Progenitor cell of endocrine pancreas (in vitro differentiated cells): Measurements from ENCODE around the gene ACVR1C. TPM values are rescaled to one million over a fixed set of nuclear protein-coding genes. Genes with fewer than 3 reads are reported as not detected.
"Not testable (repeated sequence)": the region's sequence is repeated elsewhere in the genome, so short reads cannot be mapped to it uniquely, and the experiment has no call there.

ENCODE experiments used
- DNase-seq: peaks from one replicate; pipeline ENCODE4 v3.0.0; 2021; ENCODE audit warnings: low spot score; ENCODE audit not compliant: unreplicated experiment
- H3K27ac Mint-ChIP-seq: 2 replicates; pipeline ENCODE4 v1.8.0; 2021; ENCODE audit warnings: mild to moderate bottlenecking, moderate library complexity, mixed read lengths
- H3K27me3 Mint-ChIP-seq: 2 replicates; pipeline ENCODE4 v1.8.0; 2021; ENCODE audit warnings: mixed read lengths
- H3K36me3 Mint-ChIP-seq: 2 replicates; pipeline ENCODE4 v1.8.0; 2022; ENCODE audit warnings: mixed read lengths; ENCODE audit not compliant: insufficient read depth
- H3K4me1 Mint-ChIP-seq: 2 replicates; pipeline ENCODE4 v1.8.0; 2021; ENCODE audit warnings: low read depth, mixed read lengths
- H3K4me3 Mint-ChIP-seq: 2 replicates; pipeline ENCODE4 v1.8.0; 2021; ENCODE audit warnings: low read depth, mild to moderate bottlenecking, moderate library complexity, mixed read lengths
- H3K9me3 Mint-ChIP-seq: 2 replicates; pipeline ENCODE4 v1.8.0; 2021; ENCODE audit warnings: low read depth, mixed read lengths
- total RNA-seq: library from RNA; stranded (reverse); gene quantifications from 2 replicates; pipeline ENCODE4 v1.2.1, GENCODE V29; 2021
- TF ChIP-seq, protein P1 (sequence below): fragments of 200-600 bp; sonication (generic); IDR thresholded peaks from one replicate; pipeline ENCODE4 v1.5.0; 2021; ENCODE audit warnings: antibody characterized with exemption, mild to moderate bottlenecking; ENCODE audit not compliant: unreplicated experiment

ACVR1C gene
- total RNA-seq, 1 donor from 2014 or later = 2.4 TPM

- TF ChIP-seq, protein P1, sequence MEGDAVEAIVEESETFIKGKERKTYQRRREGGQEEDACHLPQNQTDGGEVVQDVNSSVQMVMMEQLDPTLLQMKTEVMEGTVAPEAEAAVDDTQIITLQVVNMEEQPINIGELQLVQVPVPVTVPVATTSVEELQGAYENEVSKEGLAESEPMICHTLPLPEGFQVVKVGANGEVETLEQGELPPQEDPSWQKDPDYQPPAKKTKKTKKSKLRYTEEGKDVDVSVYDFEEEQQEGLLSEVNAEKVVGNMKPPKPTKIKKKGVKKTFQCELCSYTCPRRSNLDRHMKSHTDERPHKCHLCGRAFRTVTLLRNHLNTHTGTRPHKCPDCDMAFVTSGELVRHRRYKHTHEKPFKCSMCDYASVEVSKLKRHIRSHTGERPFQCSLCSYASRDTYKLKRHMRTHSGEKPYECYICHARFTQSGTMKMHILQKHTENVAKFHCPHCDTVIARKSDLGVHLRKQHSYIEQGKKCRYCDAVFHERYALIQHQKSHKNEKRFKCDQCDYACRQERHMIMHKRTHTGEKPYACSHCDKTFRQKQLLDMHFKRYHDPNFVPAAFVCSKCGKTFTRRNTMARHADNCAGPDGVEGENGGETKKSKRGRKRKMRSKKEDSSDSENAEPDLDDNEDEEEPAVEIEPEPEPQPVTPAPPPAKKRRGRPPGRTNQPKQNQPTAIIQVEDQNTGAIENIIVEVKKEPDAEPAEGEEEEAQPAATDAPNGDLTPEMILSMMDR = no peak
- H3K27me3 Mint-ChIP-seq = no peaks in the 10 kb centered on the region
- no peaks in the 10 kb centered on the region for H3K4me1 Mint-ChIP-seq
- no peak for DNase-seq
- H3K36me3 Mint-ChIP-seq = no peaks in the 10 kb centered on the region
- no peaks in the 10 kb centered on the region for H3K9me3 Mint-ChIP-seq
- no peak overlapping the region for H3K27ac Mint-ChIP-seq
- H3K4me3 Mint-ChIP-seq = no peak overlapping the region
Measured at GRCh38 chr2:157538064-157538463, 90.6 kb downstream of the ACVR1C start.

DNA sequence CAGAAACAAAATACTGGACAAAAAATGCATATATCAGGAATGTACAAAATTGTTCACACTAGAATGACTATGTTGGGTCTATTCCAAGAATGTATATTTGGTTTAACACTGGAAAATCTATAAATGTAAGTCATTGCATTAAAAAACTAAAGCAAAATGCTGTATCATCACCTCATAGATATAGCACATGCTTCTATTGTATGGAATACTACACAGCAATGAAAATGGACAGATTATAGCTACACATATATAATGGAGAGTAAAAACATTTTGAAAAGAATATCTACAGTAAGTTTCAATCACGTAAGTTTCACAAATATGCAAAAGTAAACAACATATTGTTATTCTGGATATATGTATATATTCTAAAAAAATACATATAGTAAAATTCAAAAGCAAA lies 91.8 kb downstream of the ACVR1C start:
- Mint-ChIP-seq H3K4me1 (no peaks in the 10 kb centered on the region), H3K27ac (no peak overlapping the region), H3K9me3 (no peaks in the 10 kb centered on the region), H3K27me3 (no peaks in the 10 kb centered on the region), H3K4me3 (no peak overlapping the region), H3K36me3 (no peaks in the 10 kb centered on the region)
- DNase-seq = no peak
- TF ChIP-seq, protein P1 = no peak

- no peak overlapping the region for H3K27ac Mint-ChIP-seq
- H3K4me1 Mint-ChIP-seq = no peaks in the 10 kb centered on the region
- H3K9me3 Mint-ChIP-seq = no peaks in the 10 kb centered on the region
- TF ChIP-seq, protein P1 = no peak
- no peaks in the 10 kb centered on the region for H3K36me3 Mint-ChIP-seq
- H3K27me3 Mint-ChIP-seq = no peaks in the 10 kb centered on the region
- DNase-seq = no peak
- H3K4me3 Mint-ChIP-seq = no peak overlapping the region
Measured at GRCh38 chr2:157528963-157529751, 99.5 kb downstream of the ACVR1C start.

GRCh38 chr2:157526070-157526469 lies 102.6 kb downstream of the ACVR1C start:
- no peak for DNase-seq
- no peaks in the 10 kb centered on the region for H3K36me3 Mint-ChIP-seq
- no peaks in the 10 kb centered on the region for H3K27me3 Mint-ChIP-seq
- no peaks in the 10 kb centered on the region for H3K4me1 Mint-ChIP-seq
- no peak overlapping the region for H3K27ac Mint-ChIP-seq
- no peaks in the 10 kb centered on the region for H3K9me3 Mint-ChIP-seq
- H3K4me3 Mint-ChIP-seq = no peak overlapping the region
- TF ChIP-seq, protein P1 = no peak

GRCh38 chr2:157523270-157524247 lies 105.1 kb downstream of the ACVR1C start:
- Mint-ChIP-seq H3K4me1 (no peaks in the 10 kb centered on the region), H3K9me3 (no peaks in the 10 kb centered on the region)

DNA sequence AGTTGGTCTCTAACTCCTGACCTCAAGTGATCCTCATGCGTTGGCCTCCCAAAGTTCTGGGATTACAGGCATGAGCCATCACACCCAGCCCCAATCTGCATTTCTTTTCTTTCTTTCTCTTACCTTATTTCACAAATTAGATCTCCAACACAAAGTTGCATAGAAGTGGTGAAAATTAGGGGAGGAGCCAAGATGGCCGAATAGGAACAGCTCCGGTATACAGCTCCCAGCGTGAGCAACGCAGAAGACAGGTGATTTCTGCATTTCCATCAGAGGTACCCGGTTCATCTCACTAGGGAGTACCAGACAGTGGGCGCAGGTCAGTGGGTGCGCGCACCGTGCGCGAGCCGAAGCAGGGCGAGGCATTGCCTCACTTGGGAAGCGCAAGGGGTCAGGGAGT lies 113.7 kb downstream of the ACVR1C start:
- H3K36me3 Mint-ChIP-seq, DNase-seq, H3K27ac Mint-ChIP-seq, H3K4me1 Mint-ChIP-seq, H3K27me3 Mint-ChIP-seq, H3K9me3 Mint-ChIP-seq: not testable (repeated sequence)
- H3K4me3 Mint-ChIP-seq = peak overlapping the region; percentile 67

More at GRCh38 chr2:157523270-157524247, 105.1 kb downstream of the ACVR1C start:
- no peak overlapping the region for H3K27ac Mint-ChIP-seq
- TF ChIP-seq, protein P1 = no peak
- no peaks in the 10 kb centered on the region for H3K27me3 Mint-ChIP-seq
- DNase-seq = no peak
- no peak overlapping the region for H3K4me3 Mint-ChIP-seq
- H3K36me3 Mint-ChIP-seq = no peaks in the 10 kb centered on the region
